SU-DHL-6 (cell line): ENCODE results near the gene SCGB3A1.

Experiments used
- H2AFZ ChIP-seq: fragments of 200-600 bp; sonication (generic); 2 replicates; pipeline ENCODE4 v1.6.1; 2014; ENCODE audit warnings: low read depth, mild to moderate bottlenecking, moderate library complexity, mixed read lengths, antibody characterized with exemption, low read length; ENCODE audit not compliant: severe bottlenecking
- H3F3A ChIP-seq: fragments of 200-600 bp; shearing (Covaris generic); 2 replicates; pipeline ENCODE4 v1.6.0; 2016; ENCODE audit warnings: antibody characterized with exemption, mild to moderate bottlenecking; ENCODE audit not compliant: insufficient read depth
- H3K27ac ChIP-seq: fragments of 200-600 bp; sonication (generic); 2 replicates; pipeline ENCODE4 v1.5.1; 2016; ENCODE audit warnings: low read depth, mild to moderate bottlenecking, low read length, moderate library complexity, mixed read lengths
- H3K27me3 ChIP-seq: fragments of 200-600 bp; sonication (generic), shearing (Covaris generic); 2 replicates; pipeline ENCODE4 v1.6.0; 2014; ENCODE audit warnings: mild to moderate bottlenecking, low read length
- H3K36me3 ChIP-seq: fragments of 200-600 bp; sonication (generic); 2 replicates; pipeline ENCODE4 v1.6.1; 2014; ENCODE audit warnings: mild to moderate bottlenecking, low read length, mixed read lengths
- H3K4me2 ChIP-seq: fragments of 300-600, 200-600 bp; shearing (Covaris generic), sonication (generic); 2 replicates; pipeline ENCODE4 v1.6.0; 2014; ENCODE audit warnings: low read length, low read depth, mild to moderate bottlenecking; ENCODE audit not compliant: poor library complexity, severe bottlenecking
- H3K4me3 ChIP-seq: fragments of 200-600 bp; sonication (generic); 2 replicates; pipeline ENCODE4 v1.5.1; 2014; ENCODE audit warnings: antibody characterized with exemption, low read length, mild to moderate bottlenecking, mixed read lengths; ENCODE audit not compliant: insufficient read depth, poor library complexity, severe bottlenecking
- H3K79me2 ChIP-seq: fragments of 200-600 bp; sonication (generic); 2 replicates; pipeline ENCODE4 v1.6.1; 2014; ENCODE audit warnings: mild to moderate bottlenecking, low read length, moderate library complexity; ENCODE audit not compliant: insufficient read depth
- H3K9ac ChIP-seq: fragments of 200-600 bp; sonication (generic); 2 replicates; pipeline ENCODE4 v1.7.0; 2014; ENCODE audit warnings: mild to moderate bottlenecking, low read length
- H3K9me2 ChIP-seq: fragments of 200-600 bp; sonication (generic); replicated peaks from 2 replicates; pipeline ENCODE4 v1.6.1; 2014; ENCODE audit warnings: low read length; ENCODE audit not compliant: insufficient read depth
- H3K9me3 ChIP-seq: fragments of 200-600 bp; sonication (generic); 2 replicates; pipeline ENCODE4 v1.6.1; 2014; ENCODE audit warnings: low read length, mixed read lengths; ENCODE audit not compliant: insufficient read depth
- H4K20me1 ChIP-seq: fragments of 200-600 bp; sonication (generic); 2 replicates; pipeline ENCODE4 v1.6.1; 2014; ENCODE audit warnings: low read depth, mild to moderate bottlenecking, antibody characterized with exemption, low read length, moderate library complexity, mixed read lengths
- EZH2phosphoT487 ChIP-seq: fragments of 200-600 bp; sonication (generic), shearing (Covaris generic); conservative IDR thresholded peaks from 2 replicates; pipeline ENCODE4 v1.6.1; 2018; ENCODE audit warnings: mild to moderate bottlenecking, antibody characterized with exemption, low read length, moderate library complexity, mixed read lengths
- TF ChIP-seq, protein P1 (sequence below): fragments of 200-600 bp; sonication (generic); IDR thresholded peaks from one replicate; pipeline ENCODE4 v1.5.1; 2017; ENCODE audit warnings: antibody characterized with exemption, mild to moderate bottlenecking, low read length, moderate library complexity; ENCODE audit not compliant: insufficient read depth, poor library complexity, severe bottlenecking

SCGB3A1 gene

DNA sequence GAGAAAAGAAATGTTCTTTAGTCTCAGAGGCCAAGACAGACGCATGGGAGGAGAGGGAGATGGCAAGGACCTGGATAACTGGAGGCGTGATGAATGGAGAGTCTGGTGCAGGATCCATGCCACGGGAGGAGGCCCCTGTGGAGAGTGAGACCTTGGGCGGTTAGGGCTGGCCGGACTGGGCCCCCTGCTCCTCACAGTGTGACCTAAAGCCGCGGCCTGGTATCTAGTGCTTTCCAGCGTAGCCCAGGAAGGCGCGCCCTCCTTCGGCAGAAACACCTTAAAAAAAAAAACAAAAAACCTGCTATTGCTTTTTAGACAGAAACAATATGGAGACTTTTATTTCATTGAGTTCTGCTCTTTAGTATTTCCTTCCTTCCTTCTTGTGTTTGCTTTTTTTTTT, 33.1 kb downstream of the SCGB3A1 start:
- no peaks in the 10 kb centered on the region for H3F3A ChIP-seq
- H3K9me2 ChIP-seq, result no peaks in the 10 kb centered on the region
- H3K36me3 ChIP-seq, result peaks cover 9% of the 10 kb centered on the region; the same call in 1 of the 2 replicates
- no peak overlapping the region for H3K27ac ChIP-seq
- H2AFZ ChIP-seq, result no peak overlapping the region
- H3K9ac ChIP-seq, result no peak overlapping the region
- peaks cover 8% of the 10 kb centered on the region; the same call in 1 of the 2 replicates for H3K79me2 ChIP-seq
- no peaks in the 10 kb centered on the region for H4K20me1 ChIP-seq
- H3K27me3 ChIP-seq, result no peaks in the 10 kb centered on the region
- no peak overlapping the region for H3K4me3 ChIP-seq
- H3K9me3 ChIP-seq, result no peaks in the 10 kb centered on the region
- no peak overlapping the region for H3K4me2 ChIP-seq
- TF ChIP-seq, protein P1, sequence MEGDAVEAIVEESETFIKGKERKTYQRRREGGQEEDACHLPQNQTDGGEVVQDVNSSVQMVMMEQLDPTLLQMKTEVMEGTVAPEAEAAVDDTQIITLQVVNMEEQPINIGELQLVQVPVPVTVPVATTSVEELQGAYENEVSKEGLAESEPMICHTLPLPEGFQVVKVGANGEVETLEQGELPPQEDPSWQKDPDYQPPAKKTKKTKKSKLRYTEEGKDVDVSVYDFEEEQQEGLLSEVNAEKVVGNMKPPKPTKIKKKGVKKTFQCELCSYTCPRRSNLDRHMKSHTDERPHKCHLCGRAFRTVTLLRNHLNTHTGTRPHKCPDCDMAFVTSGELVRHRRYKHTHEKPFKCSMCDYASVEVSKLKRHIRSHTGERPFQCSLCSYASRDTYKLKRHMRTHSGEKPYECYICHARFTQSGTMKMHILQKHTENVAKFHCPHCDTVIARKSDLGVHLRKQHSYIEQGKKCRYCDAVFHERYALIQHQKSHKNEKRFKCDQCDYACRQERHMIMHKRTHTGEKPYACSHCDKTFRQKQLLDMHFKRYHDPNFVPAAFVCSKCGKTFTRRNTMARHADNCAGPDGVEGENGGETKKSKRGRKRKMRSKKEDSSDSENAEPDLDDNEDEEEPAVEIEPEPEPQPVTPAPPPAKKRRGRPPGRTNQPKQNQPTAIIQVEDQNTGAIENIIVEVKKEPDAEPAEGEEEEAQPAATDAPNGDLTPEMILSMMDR, result no peak
- no peak for TF ChIP-seq EZH2phosphoT487

DNA sequence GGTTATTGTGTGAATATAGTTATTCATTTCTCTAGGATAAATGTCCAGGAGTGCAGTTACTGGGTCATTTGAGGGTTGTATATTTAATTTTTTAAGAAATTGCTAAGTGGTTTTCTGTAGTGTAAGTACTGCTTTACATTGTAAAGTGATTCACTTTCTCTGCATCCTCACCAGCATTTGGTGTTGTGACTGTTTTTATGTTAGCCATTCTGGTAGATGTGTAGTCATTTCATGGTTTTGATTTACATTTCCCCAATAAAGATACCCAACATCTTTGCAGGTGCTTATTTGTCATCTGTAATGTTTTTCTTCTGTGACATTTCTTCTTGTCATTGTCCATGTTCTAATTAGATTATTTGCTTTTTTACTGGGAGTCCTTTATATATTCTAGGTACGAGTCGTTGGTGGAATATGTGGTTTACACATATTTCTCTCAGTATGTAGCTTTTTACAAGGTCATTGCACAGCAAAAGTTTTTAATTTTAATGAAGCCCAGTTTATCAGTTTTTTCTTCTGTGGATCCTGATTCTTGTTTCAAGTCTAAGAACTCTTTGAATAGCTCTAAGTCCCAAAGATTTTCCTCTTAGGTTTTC, 34.0 kb downstream of the SCGB3A1 start:
- H3F3A ChIP-seq, result no peaks in the 10 kb centered on the region
- H2AFZ ChIP-seq, result no peak overlapping the region
- H3K27ac ChIP-seq, result no peak overlapping the region
- peaks cover 9% of the 10 kb centered on the region; the same call in 1 of the 2 replicates for H3K36me3 ChIP-seq
- H3K9me2 ChIP-seq, result no peaks in the 10 kb centered on the region
- H3K27me3 ChIP-seq, result no peaks in the 10 kb centered on the region
- H3K4me3 ChIP-seq, result no peak overlapping the region
- no peaks in the 10 kb centered on the region for H4K20me1 ChIP-seq
- H3K9me3 ChIP-seq, result no peaks in the 10 kb centered on the region
- TF ChIP-seq, protein P1, result no peak
- TF ChIP-seq EZH2phosphoT487, result no peak
- no peak overlapping the region for H3K4me2 ChIP-seq
- no peak overlapping the region for H3K9ac ChIP-seq
- peaks cover 8% of the 10 kb centered on the region; the same call in 1 of the 2 replicates for H3K79me2 ChIP-seq

DNA sequence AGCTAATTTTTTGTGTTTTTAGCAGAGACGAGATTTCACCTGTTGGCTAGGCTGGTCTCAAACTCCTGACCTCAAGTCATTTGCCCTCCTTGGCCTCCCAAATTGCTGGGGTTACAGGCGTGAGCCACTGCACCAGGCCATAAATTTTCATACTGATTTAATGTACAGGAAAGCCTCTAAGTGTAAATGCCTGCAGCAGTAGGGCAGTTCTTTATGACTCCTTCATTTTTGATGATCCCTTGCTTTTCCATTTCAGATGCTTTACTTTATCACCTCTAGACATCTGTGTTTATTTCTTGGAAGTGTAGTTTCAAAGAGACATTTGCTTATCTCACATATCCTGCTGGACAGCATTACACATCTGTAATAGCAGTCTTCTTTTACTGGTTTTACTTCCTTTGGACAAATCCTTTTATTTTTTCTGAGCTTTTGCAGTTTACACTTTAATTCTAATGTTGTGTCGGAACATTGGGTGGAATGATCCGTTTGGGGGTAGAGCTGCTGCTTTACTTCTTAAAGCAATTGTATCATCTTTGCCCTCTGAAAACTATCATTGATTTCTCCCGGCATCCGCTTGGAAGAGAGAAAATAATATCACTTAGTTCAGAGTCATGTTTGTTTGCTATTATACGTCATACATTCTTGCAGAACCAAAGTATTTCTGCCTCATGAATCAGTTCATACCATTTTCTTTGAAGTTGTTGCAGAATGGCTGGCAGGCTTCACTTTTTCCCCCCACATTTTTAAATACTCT, 36.0 kb downstream of the SCGB3A1 start:
- TF ChIP-seq EZH2phosphoT487, result no peak
- TF ChIP-seq, protein P1, result no peak
- no peak overlapping the region for H3K9ac ChIP-seq
- no peaks in the 10 kb centered on the region for H3F3A ChIP-seq
- H3K9me3 ChIP-seq, result no peaks in the 10 kb centered on the region
- no peak overlapping the region for H3K4me3 ChIP-seq
- H3K27ac ChIP-seq, result no peak overlapping the region
- peaks cover 8% of the 10 kb centered on the region; the same call in 1 of the 2 replicates for H3K36me3 ChIP-seq
- no peaks in the 10 kb centered on the region for H3K27me3 ChIP-seq
- 0 out of 2 replicates have a peak, but pooled peaks cover 5% of the 10 kb centered on the region for H3K79me2 ChIP-seq
- H3K9me2 ChIP-seq, result no peaks in the 10 kb centered on the region
- no peaks in the 10 kb centered on the region for H4K20me1 ChIP-seq
- no peak overlapping the region for H3K4me2 ChIP-seq
- H2AFZ ChIP-seq, result no peak overlapping the region
